Measurements from ENCODE around the gene FGR.

Gene FGR

DNA sequence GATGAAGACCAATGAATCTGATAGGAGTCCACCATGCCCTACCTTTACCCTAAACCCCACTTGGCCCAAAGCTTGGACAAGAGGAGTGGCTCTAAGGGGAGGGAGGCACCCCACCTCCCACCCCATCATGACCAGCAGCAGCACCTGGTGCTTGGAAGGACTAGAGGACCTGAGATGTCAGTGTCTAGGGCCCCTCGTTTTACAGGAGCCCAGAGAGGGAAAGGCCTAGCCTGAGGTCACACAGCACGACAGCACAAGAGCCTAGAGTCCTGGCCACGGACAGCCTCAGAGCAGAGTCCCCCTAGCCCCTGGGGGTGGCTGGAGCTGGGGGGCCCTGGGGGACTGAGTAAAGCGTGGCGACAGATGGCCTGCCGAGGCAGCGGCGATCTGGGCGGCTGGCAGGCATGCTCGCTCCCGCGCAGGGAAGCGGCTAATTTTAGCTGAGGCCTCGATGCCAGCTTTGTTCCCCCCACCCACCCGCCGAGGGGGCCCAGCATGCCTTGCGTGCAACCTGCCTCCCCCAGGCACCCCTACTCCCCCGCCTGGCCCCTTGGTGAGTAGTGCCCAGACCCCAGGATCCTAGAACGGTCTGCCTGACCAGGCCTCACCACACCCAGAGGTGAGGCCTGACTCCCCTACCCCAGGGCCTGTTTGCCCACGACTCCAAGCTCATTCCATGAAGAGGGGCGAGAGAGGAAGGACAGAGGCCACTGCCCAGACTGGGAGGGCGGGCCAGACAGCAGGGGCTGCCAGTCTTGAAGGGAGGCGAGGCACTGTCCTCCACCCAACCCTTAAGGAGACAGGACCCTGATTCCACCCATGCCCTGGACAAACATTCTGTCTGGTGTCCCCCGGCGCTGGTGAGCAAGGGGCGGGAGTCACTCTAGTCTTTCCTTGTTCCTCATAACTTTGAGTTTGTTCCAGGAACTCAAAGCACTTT lies 70.0 kb downstream of the FGR start:
- no peak for DNase-seq

DNA sequence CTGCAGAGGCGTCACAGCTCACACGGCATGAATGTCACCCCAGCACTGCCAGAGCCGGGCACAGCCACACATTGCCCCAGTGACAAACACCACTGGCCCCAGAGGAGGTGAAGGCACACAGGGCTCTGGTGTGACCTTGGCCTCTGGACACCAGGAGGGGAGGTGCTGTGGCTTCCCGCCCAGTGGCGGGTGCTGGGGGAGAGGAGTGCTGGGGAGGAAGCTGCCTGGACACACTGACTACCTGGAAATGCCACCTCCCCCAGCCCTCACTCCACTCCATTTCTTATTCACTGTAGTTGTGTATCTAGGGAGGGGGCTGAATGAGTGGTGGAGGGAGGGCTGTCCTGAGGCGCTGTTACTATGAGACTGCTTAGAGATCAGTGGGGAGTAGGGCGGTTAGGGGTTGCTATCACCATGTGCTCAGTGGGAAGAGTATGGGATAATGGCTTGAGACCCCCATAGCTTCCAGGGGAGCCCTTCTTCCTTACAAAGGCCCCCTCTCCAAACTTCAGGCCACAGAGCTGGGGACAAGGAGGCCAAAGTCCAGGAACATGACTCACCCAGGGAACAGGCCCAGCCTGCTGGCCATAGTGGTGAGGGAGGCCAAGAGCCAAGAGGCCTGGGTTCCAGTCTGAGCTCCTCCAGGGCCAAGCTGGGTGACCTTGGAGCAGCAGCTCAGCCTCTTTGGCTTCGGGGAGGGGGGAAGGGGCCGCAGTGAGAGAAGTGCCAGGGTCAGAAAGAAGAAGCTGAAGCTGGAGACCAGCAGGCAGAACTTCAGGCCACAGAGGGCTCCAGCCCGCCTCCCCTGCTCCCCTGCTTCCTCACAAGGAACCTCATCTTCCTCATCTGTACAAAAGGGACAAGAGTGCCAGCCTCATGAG lies 71.2 kb downstream of the FGR start:
- DNase-seq: no peak

DNA sequence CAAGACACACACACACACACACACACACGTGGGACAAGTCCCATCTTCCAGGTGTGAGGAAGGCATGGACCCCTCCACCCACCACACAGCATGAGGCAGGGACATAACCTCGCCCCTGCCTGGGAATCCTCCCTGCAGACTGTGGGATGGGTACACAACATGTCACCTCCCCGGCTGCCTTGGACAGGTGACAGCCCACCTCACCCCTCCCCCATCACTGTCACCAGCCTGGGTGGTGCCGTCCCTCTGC lies 71.7 kb downstream of the FGR start:
- no peak for DNase-seq

DNA sequence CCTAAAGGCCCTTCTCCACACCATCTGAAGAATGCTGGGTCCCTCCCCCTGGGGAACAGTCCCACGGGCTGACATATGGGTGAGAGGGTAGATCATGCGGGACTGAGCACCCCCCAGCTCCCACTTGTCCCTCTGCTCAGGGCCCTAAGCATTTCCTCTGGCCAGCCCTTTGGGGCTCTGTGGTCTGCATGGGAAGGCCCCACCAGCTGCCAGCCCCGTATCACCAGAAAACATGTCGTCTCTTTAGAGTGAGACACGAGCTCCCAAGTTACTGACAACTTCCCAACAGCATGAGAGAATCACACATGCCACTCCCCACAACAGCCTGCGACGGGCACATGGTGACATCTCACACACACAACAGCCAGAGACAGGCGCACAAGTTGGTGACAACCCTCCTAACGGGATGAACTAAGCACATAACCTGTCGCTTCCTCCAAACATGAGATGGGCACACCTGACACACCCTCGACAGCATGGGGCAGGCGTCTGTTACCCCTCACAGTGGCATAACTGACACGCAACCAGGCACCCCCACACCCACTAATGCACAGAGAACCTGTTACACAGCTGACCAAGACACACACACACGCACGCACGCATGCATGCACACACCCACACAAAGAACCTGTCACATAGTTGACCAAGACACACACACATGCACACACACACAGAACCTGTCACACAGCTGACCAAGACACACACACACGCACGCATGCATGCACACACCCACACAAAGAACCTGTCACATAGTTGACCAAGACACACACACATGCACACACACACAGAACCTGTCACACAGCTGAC lies 72.2 kb downstream of the FGR start:
- no peak for DNase-seq

All from NCI-H774 (cell line).